Measurements from ENCODE around the gene ZNF879.

DNA sequence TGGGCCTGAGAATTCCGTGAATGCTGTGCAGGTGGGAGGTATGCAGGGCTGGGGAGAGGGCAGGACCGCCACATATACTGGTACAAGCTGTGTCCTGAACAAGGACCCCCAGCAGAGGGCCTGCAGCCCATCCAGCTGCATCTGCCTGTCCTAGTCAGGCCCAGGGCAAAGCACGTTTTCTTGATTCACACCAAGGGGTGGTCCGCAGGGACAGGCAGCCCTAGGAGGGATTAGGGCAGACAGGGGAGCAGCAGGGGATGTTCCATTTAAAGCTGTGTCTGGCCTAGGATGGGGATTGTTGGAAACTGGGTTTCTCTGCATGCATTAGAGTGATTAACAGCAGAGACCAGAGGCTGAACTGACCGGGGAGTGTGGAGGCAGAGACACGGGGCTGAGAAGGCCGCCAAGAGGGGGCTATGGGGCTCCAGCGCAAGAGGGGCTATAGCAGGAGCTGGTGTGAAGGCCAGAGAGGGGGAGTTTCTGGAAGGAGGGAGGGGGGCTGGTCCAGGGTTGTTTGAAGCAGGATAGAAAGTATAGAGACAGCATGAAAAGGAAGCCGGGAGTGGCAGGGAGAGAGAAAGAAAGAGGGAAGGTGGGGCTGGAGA, 31.2 kb upstream of the ZNF879 start:
- no peak for TF ChIP-seq CTCF (IDR thresholded peaks at IDR 0.05)
- no peak for TF ChIP-seq POLR2A (IDR thresholded peaks at IDR 0.05)
